Iris pigment epithelial cell (primary cell): ENCODE data around the gene OR5D13.

Source experiments
- DNase-seq: peaks from one replicate; pipeline ENCODE4 v3.0.0-alpha.2; 2011; ENCODE audit warnings: low read depth

Gene OR5D13

GRCh38 chr11:55773138-55773537, at the start of gene OR5D13:
Gene OR5D13 (plus strand): TSS chr11:55773438. CDS start chr11:55773438, 0 bp downstream.
- DNase-seq: no peak

GRCh38 chr11:55726715-55727324, 46.4 kb upstream of the OR5D13 start:
- DNase-seq: no peak

- DNase-seq: no peak
These were observed 40.3 kb upstream of the OR5D13 start for GRCh38 chr11:55732936-55733335.

- no peak for DNase-seq
These were observed 18.4 kb downstream of the OR5D13 start for GRCh38 chr11:55791606-55792005.

- no peak for DNase-seq
These were observed 20.1 kb downstream of the OR5D13 start for GRCh38 chr11:55793321-55793720.

- no peak for DNase-seq
These were observed 22.0 kb downstream of the OR5D13 start, which contains the start of gene OR5D14 for GRCh38 chr11:55795256-55795655. Gene OR5D14 (plus strand): TSS chr11:55795556. CDS start chr11:55795556, 0 bp downstream.

- DNase-seq: no peak
These were observed 33.0 kb downstream of the OR5D13 start for GRCh38 chr11:55806248-55806647.

GRCh38 chr11:55811067-55811466, 37.8 kb downstream of the OR5D13 start, which contains the start of gene OR5L1:
Gene OR5L1 (plus strand): TSS chr11:55811367. CDS start chr11:55811467, 100 bp downstream.
- DNase-seq: no peak

- no peak for DNase-seq
These were observed 46.1 kb downstream of the OR5D13 start, which contains the start of gene OR5D18 for GRCh38 chr11:55819330-55819729. Gene OR5D18 (plus strand): TSS chr11:55819630. CDS start chr11:55819630, 0 bp downstream.
